Thyroid gland (tissue), 4 donors: ENCODE results near the gene NUMBL.

ENCODE experiments used
- CTCF ChIP-seq, 6 experiments: fragments of 200-600 bp in 3 of 6; fragments of 450-650 bp in 3 of 6; sonication (generic) in 3 of 6; IDR thresholded peaks; one replicate each; pipeline ENCODE4 v1.5.1; 2016 to 2019; ENCODE audit warnings: antibody characterized with exemption in 6 of 6, mild to moderate bottlenecking in 2 of 6, inconsistent platforms in 1 of 6, moderate library complexity in 1 of 6
- POLR2A ChIP-seq, 2 donors: fragments of 450-650 bp; IDR thresholded peaks; one replicate each; pipeline ENCODE4 v1.6.1; 2017; ENCODE audit warnings: antibody characterized with exemption in 2 of 2, mild to moderate bottlenecking in 2 of 2, moderate library complexity in 1 of 2

DNA sequence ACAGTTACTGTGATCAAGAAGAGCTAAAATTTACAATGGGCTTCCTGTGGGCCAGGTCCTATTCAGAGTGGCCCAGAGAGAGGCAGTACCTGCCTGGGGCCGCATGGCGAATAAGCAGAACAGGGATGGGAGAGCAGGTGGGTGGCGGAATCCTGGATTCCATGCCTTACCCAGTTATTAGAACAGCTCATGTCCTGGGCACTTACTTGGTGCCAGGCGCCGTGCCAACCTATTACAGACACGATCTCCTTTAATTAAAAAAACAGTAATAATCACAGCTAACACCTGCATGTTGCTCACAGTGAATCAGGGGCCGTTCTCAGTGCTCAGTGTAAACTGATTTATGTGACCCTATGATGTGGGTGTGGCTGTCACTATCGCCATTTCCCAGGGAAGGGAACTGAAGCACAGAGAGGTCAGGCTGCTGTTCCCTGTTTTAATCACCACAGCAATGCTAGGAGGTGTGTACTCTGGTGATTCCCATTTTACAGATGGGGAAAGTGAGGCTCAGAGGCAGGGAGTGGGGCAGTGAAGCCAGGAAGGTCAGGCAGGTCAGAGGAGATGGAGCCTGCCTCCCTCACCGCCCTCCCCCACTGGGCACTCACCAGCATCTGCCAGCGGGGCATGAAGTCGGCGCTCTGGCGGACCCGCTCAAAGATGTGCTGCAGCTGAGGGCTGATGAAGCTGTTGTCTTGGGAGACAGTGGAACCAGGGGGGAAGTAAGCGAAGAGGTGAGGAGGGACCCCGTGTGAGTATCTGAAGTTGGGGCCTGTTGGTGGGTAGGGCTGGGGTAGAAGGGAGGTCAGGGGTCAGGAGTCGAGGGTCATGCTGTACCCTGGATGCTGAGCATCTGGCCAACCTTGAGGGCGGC, 14.3 kb upstream of the NUMBL start:
- no peak for TF ChIP-seq POLR2A (IDR thresholded peaks at IDR 0.05)
- no peak for TF ChIP-seq CTCF (IDR thresholded peaks at IDR 0.05)
